Ishikawa (cell line): ENCODE results near the gene LRATD1.

Source experiments
- CEBPB ChIP-seq: IDR thresholded peaks from 2 replicates; pipeline ENCODE4 v1.6.1; 2012
- CREB1 ChIP-seq: IDR thresholded peaks from 2 replicates; pipeline ENCODE4 v1.6.1; 2012; ENCODE audit warnings: low read depth
- EGR1 ChIP-seq: IDR thresholded peaks from 2 replicates; pipeline ENCODE4 v1.6.1; 2012
- EP300 ChIP-seq: IDR thresholded peaks from 2 replicates; pipeline ENCODE4 v1.6.1; 2012; ENCODE audit warnings: borderline replicate concordance
- FOXM1 ChIP-seq: IDR thresholded peaks from 2 replicates; pipeline ENCODE4 v1.6.1; 2012; ENCODE audit warnings: low read depth, borderline replicate concordance
- MAX ChIP-seq: IDR thresholded peaks from 2 replicates; pipeline ENCODE4 v1.6.1; 2012
- NFIC ChIP-seq: IDR thresholded peaks from 2 replicates; pipeline ENCODE4 v1.6.1; 2012
- RAD21 ChIP-seq: IDR thresholded peaks from 2 replicates; pipeline ENCODE4 v1.6.1; 2012; ENCODE audit warnings: low read depth
- REST ChIP-seq: IDR thresholded peaks from 2 replicates; pipeline ENCODE4 v1.6.1; 2012; ENCODE audit warnings: low read depth, mild to moderate bottlenecking
- TAF1 ChIP-seq: IDR thresholded peaks from 2 replicates; pipeline ENCODE4 v1.6.1; 2012; ENCODE audit warnings: low read depth, mild to moderate bottlenecking
- TCF12 ChIP-seq: IDR thresholded peaks from 2 replicates; pipeline ENCODE4 v1.6.1; 2012; ENCODE audit warnings: low read depth
- TEAD4 ChIP-seq: IDR thresholded peaks from 2 replicates; pipeline ENCODE4 v1.6.1; 2012
- USF1 ChIP-seq: IDR thresholded peaks from 2 replicates; pipeline ENCODE4 v1.6.1; 2012
- YY1 ChIP-seq: IDR thresholded peaks from 2 replicates; pipeline ENCODE4 v1.6.1; 2012; ENCODE audit warnings: low read depth
- ZBTB7A ChIP-seq: IDR thresholded peaks from 2 replicates; pipeline ENCODE4 v1.6.1; 2012; ENCODE audit warnings: low read depth

The LRATD1 gene

GRCh38 chr2:14623237-14623636 lies 9.3 kb upstream of the LRATD1 start:
- TF ChIP-seq NFIC (no peak), YY1 (no peak), TAF1 (no peak), MAX (no peak), USF1 (no peak), CEBPB (no peak), CREB1 (no peak), REST (no peak)

- TF ChIP-seq CEBPB (no peak), REST (no peak), YY1 (no peak), EP300 (no peak), TEAD4 (no peak), TCF12 (no peak), EGR1 (no peak)
Measured at GRCh38 chr2:14626873-14627272, 5.6 kb upstream of the LRATD1 start.

- TF ChIP-seq CREB1 (no peak), ZBTB7A (no peak), REST (no peak), FOXM1 (no peak), USF1 (no peak), MAX (no peak), TCF12 (no peak), TAF1 (no peak), CEBPB (no peak), EP300 (no peak), RAD21 (no peak), YY1 (no peak), EGR1 (no peak), NFIC (no peak), TEAD4 (no peak)
Measured at GRCh38 chr2:14628901-14629300, 3.6 kb upstream of the LRATD1 start.

- TF ChIP-seq RAD21, result no peak
- no peak for TF ChIP-seq FOXM1
- no peak for TF ChIP-seq CREB1
- no peak for TF ChIP-seq YY1
- no peak for TF ChIP-seq MAX
- no peak for TF ChIP-seq REST
- TF ChIP-seq TEAD4, result no peak
- TF ChIP-seq USF1, result no peak
- TF ChIP-seq ZBTB7A, result no peak
- TF ChIP-seq TCF12, result no peak
- TF ChIP-seq NFIC, result no peak
Measured at GRCh38 chr2:14631406-14632040, 994 bp upstream of the LRATD1 start.
